DOHH2 (cell line): ENCODE data around the gene MAGEA3.
"Not testable (repeated sequence)": the region's sequence is repeated elsewhere in the genome, so short reads cannot be mapped to it uniquely, and the experiment has no call there.

Experiments used
- H3F3A ChIP-seq: fragments of 200-600 bp; sonication (generic), shearing (Covaris generic); 2 replicates; pipeline ENCODE4 v1.6.0; 2016; ENCODE audit warnings: antibody characterized with exemption, mild to moderate bottlenecking; ENCODE audit not compliant: control insufficient read depth, insufficient read depth
- H3K27ac ChIP-seq: fragments of 200-600 bp; sonication (generic); 2 replicates; pipeline ENCODE4 v1.5.1; 2014; ENCODE audit warnings: low read depth, mild to moderate bottlenecking, low read length, moderate library complexity
- H3K27me3 ChIP-seq: fragments of 200-600 bp; sonication (generic); 2 replicates; pipeline ENCODE4 v1.6.1; 2014; ENCODE audit warnings: mild to moderate bottlenecking, low read length, mixed read lengths; ENCODE audit not compliant: control insufficient read depth
- H3K36me3 ChIP-seq: fragments of 200-600 bp; sonication (generic); 2 replicates; pipeline ENCODE4 v1.6.1; 2014; ENCODE audit warnings: mild to moderate bottlenecking, low read length, moderate library complexity, mixed read lengths; ENCODE audit not compliant: control insufficient read depth
- H3K4me1 ChIP-seq: fragments of 200-600 bp; sonication (generic); 2 replicates; pipeline ENCODE4 v1.6.1; 2014; ENCODE audit warnings: mild to moderate bottlenecking, low read length, mixed read lengths; ENCODE audit not compliant: control insufficient read depth
- H3K4me2 ChIP-seq: fragments of 200-600 bp; sonication (generic); 2 replicates; pipeline ENCODE4 v1.6.0; 2014; ENCODE audit warnings: mild to moderate bottlenecking, low read length, moderate library complexity
- H3K4me3 ChIP-seq: fragments of 200-600 bp; sonication (generic); 2 replicates; pipeline ENCODE4 v1.5.1; 2014; ENCODE audit warnings: mild to moderate bottlenecking, low read length, mixed read lengths
- H3K79me2 ChIP-seq: fragments of 200-600 bp; sonication (generic); 2 replicates; pipeline ENCODE4 v1.6.1; 2014; ENCODE audit warnings: mild to moderate bottlenecking, low read length, mixed read lengths; ENCODE audit not compliant: control insufficient read depth
- H3K9me2 ChIP-seq: fragments of 200-600 bp; sonication (generic); replicated peaks from 2 replicates; pipeline ENCODE4 v1.6.1; 2014; ENCODE audit warnings: mild to moderate bottlenecking, low read length, mixed read lengths; ENCODE audit not compliant: control insufficient read depth
- H3K9me3 ChIP-seq: fragments of 200-600 bp; sonication (generic); 2 replicates; pipeline ENCODE4 v1.6.1; 2014; ENCODE audit warnings: antibody characterized with exemption, low read length, mixed read lengths; ENCODE audit not compliant: control insufficient read depth, insufficient read depth
- H4K20me1 ChIP-seq: fragments of 200-600 bp; sonication (generic); 2 replicates; pipeline ENCODE4 v1.6.0; 2014; ENCODE audit warnings: low read depth, mild to moderate bottlenecking, antibody characterized with exemption, low read length, moderate library complexity; ENCODE audit not compliant: control insufficient read depth, insufficient read depth
- CTCF ChIP-seq: fragments of 200-600 bp; sonication (generic); IDR thresholded peaks from one replicate; pipeline ENCODE4 v1.5.1; 2014; ENCODE audit warnings: antibody characterized with exemption, mild to moderate bottlenecking, low read depth, low read length; ENCODE audit not compliant: poor library complexity, severe bottlenecking
- EZH2phosphoT487 ChIP-seq: fragments of 200-600 bp; sonication (generic); IDR thresholded peaks from 2 replicates; pipeline ENCODE4 v1.6.1; 2017; ENCODE audit warnings: borderline replicate concordance, mild to moderate bottlenecking, antibody characterized with exemption, low read length, moderate library complexity, mixed read lengths

The MAGEA3 gene, protein sequence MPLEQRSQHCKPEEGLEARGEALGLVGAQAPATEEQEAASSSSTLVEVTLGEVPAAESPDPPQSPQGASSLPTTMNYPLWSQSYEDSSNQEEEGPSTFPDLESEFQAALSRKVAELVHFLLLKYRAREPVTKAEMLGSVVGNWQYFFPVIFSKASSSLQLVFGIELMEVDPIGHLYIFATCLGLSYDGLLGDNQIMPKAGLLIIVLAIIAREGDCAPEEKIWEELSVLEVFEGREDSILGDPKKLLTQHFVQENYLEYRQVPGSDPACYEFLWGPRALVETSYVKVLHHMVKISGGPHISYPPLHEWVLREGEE

DNA sequence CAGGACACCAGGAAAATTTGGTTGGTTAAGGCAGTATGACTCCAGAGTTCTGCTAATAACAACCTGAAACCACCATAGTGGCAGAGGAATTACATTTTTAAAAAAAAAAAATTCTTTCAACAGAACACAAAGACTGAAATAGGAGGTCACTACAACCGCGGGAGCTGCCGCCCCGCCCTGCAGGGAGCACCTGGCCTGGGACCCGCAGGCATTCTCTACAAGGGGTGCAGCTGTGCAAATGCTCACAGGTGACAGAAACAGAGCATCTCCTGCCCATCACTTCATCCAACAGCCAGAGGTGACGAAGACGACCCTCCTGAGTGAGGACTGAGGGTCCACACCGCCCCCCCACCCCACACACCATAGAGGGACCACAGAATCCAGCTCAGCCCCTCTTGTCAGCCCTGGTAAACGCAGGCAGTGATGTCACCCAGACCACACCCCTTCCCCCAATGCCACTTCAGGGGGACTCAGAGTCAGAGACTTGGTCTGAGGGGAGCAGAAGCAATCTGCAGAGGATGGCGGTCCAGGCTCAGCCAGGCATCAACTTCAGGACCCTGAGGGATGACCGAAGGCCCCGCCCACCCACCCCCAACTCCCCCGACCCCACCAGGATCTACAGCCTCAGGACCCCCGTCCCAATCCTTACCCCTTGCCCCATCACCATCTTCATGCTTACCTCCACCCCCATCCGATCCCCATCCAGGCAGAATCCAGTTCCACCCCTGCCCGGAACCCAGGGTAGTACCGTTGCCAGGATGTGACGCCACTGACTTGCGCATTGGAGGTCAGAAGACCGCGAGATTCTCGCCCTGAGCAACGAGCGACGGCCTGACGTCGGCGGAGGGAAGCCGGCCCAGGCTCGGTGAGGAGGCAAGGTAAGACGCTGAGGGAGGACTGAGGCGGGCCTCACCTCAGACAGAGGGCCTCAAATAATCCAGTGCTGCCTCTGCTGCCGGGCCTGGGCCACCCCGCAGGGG is at the start of gene MAGEA3:
MAGEA3 (plus strand) TSS at position 843 of the 980 bp plus-strand sequence. CDS start 2,039 bp downstream, outside the sequence.
- not testable (repeated sequence) for H3F3A ChIP-seq, H3K36me3 ChIP-seq, H3K27ac ChIP-seq, H3K27me3 ChIP-seq, H3K4me3 ChIP-seq, H3K9me3 ChIP-seq, H3K4me2 ChIP-seq, H3K4me1 ChIP-seq, H3K79me2 ChIP-seq, H4K20me1 ChIP-seq, H3K9me2 ChIP-seq

DNA sequence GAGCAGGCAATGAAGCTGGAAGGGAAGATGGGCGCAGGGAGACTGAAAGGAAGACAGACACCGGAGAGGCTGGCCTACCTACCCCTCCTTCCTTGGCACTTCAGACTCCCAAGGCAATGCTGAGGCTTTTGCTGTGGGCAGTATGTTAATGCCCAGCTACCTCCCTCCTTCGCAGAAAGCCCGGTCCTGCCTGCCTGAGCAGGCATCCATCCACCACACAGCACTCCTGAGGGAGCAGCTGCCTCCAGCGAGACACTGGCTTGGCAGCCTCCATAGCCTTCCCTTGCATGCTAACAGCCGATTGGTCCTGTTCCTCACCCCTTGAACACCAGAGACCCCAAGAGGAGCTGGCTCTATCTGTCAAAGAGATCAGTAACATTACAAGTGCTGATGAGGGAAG is 46.5 kb upstream of the MAGEA3 start:
- Histone ChIP-seq H3K79me2 (no peaks in the 10 kb centered on the region), H3K4me2 (no peak overlapping the region), H3K9me2 (no peaks in the 10 kb centered on the region), H4K20me1 (no peaks in the 10 kb centered on the region), H3K4me1 (no peaks in the 10 kb centered on the region), H3K36me3 (no peaks in the 10 kb centered on the region), H3K4me3 (no peak overlapping the region), H3K27ac (no peak overlapping the region), H3F3A (no peaks in the 10 kb centered on the region), H3K9me3 (no peaks in the 10 kb centered on the region), H3K27me3 (no peaks in the 10 kb centered on the region)
- TF ChIP-seq EZH2phosphoT487 = no peak
- no peak for TF ChIP-seq CTCF

DNA sequence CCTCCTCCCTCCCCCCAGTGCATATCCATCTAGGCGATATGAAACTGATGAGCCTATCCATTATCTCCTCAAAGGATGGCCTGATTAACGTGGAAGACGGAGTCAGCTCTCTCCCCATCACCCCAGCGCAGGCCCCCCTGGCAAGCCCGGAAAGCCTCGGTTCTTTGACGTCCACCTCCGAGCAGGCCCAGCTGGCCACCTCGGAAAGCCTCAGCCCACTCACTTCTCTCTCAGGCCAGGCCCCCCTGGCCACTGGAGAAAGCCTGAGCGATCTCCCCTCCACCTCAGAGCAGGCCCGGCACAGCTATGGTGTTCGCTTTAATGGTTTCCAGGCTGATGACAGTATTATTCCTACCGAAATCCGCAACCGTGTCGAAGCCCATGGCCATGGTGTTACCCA is 46.1 kb upstream of the MAGEA3 start:
- H3K9me2 ChIP-seq = no peaks in the 10 kb centered on the region
- H3K79me2 ChIP-seq = no peaks in the 10 kb centered on the region
- H3K9me3 ChIP-seq = no peaks in the 10 kb centered on the region
- TF ChIP-seq CTCF = no peak
- TF ChIP-seq EZH2phosphoT487 = no peak
- H3K27ac ChIP-seq = no peak overlapping the region
- no peaks in the 10 kb centered on the region for H3K4me1 ChIP-seq
- no peaks in the 10 kb centered on the region for H3F3A ChIP-seq
- no peak overlapping the region for H3K4me3 ChIP-seq
- no peaks in the 10 kb centered on the region for H4K20me1 ChIP-seq
- H3K4me2 ChIP-seq = no peak overlapping the region
- H3K27me3 ChIP-seq = no peaks in the 10 kb centered on the region
- H3K36me3 ChIP-seq = no peaks in the 10 kb centered on the region

DNA sequence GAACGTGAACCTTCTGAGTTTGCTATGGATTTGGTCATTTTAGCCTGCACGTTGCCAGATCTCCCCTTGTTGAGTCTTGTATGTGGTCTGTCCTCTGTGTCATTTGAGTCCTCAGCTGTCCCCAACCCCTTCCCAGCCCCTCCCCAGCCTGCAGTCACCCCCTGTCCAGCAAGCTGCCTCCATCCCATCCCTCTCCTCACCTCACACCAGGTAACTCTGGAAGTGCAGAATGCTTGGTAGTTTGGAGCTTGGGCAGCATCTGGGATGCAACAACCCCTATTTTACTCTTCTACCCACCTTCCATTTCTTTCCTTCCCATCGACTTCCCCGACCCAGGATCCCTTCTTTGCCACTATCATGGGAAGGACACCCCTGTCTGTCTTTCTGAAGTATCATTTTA is 42.5 kb upstream of the MAGEA3 start:
- Histone ChIP-seq H4K20me1 (no peaks in the 10 kb centered on the region), H3K27me3 (no peaks in the 10 kb centered on the region), H3K4me1 (no peaks in the 10 kb centered on the region), H3K27ac (no peak overlapping the region), H3K9me2 (no peaks in the 10 kb centered on the region), H3K4me2 (no peak overlapping the region), H3F3A (no peaks in the 10 kb centered on the region), H3K4me3 (no peak overlapping the region), H3K36me3 (no peaks in the 10 kb centered on the region), H3K79me2 (no peaks in the 10 kb centered on the region), H3K9me3 (no peaks in the 10 kb centered on the region)
- TF ChIP-seq EZH2phosphoT487 = no peak
- no peak for TF ChIP-seq CTCF
